SK-N-MC (cell line): Measurements from ENCODE around the gene WBP11.

Experiments
- EZH2 ChIP-seq: fragments of 200-600 bp; sonication (generic); IDR thresholded peaks from one replicate; pipeline ENCODE4 v1.6.1; 2017; ENCODE audit warnings: antibody characterized with exemption
- POLR2AphosphoS5 ChIP-seq: IDR thresholded peaks from 2 replicates; pipeline ENCODE4 v1.6.1; 2012; ENCODE audit warnings: mild to moderate bottlenecking, low read depth, low read length, borderline replicate concordance

DNA sequence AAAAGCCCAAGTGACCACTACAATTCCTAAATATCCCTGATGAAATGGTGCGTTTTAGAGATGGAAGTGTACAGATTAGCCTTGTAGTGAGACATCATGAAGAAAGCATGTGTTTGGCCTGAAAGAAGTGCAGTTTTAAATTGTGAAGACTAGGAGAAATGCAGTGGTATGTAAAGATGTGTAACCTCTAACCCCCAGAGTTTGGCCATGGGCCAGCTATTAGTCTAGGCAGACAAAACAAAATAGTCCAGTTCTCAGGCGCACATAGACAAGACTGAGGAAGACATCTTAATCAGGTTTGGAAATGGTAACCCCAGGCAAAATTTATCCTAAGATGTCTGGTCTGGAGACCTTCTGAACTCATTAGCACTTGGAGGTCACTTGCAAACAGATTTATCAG is 23.4 kb downstream of the WBP11 start:
- no peak for TF ChIP-seq EZH2
- TF ChIP-seq POLR2AphosphoS5 = no peak
